GM10266 (cell line): ENCODE results near the gene PMF1.
A peak's percentile ranks its signal among the peaks of the same experiment; 100 is the strongest.

Source experiments
- DNase-seq: peaks from one replicate; pipeline ENCODE4 v3.0.0; 2012; ENCODE audit errors: extremely low spot score
- TF ChIP-seq, protein P1 (sequence below): IDR thresholded peaks from 2 replicates; pipeline ENCODE4 v1.5.1; 2012; ENCODE audit warnings: mild to moderate bottlenecking, low read depth; ENCODE audit not compliant: control insufficient read depth, insufficient read depth; ENCODE audit errors: missing control alignments

PMF1 gene

DNA sequence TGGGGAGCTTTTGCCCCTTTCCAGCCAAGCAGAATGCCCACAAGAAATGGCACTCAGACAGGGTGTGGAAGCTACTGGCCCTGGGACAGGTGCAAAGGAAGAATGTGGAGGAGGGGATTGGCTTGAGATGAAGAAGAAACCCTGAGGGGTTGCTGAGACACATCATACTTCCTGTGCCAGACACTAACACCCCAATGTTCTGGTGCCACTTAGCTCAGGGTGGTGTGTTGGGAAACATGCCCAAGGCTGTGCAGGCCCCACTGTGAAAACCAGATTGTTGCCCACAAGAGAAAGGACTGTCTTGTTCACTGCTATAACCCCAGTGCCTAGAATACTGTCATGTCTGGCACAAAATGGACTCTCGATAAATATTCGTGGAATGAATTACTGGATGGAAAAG is 44.9 kb downstream of the PMF1 start:
- no peak for DNase-seq
- TF ChIP-seq, protein P1, sequence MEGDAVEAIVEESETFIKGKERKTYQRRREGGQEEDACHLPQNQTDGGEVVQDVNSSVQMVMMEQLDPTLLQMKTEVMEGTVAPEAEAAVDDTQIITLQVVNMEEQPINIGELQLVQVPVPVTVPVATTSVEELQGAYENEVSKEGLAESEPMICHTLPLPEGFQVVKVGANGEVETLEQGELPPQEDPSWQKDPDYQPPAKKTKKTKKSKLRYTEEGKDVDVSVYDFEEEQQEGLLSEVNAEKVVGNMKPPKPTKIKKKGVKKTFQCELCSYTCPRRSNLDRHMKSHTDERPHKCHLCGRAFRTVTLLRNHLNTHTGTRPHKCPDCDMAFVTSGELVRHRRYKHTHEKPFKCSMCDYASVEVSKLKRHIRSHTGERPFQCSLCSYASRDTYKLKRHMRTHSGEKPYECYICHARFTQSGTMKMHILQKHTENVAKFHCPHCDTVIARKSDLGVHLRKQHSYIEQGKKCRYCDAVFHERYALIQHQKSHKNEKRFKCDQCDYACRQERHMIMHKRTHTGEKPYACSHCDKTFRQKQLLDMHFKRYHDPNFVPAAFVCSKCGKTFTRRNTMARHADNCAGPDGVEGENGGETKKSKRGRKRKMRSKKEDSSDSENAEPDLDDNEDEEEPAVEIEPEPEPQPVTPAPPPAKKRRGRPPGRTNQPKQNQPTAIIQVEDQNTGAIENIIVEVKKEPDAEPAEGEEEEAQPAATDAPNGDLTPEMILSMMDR = no peak

DNA sequence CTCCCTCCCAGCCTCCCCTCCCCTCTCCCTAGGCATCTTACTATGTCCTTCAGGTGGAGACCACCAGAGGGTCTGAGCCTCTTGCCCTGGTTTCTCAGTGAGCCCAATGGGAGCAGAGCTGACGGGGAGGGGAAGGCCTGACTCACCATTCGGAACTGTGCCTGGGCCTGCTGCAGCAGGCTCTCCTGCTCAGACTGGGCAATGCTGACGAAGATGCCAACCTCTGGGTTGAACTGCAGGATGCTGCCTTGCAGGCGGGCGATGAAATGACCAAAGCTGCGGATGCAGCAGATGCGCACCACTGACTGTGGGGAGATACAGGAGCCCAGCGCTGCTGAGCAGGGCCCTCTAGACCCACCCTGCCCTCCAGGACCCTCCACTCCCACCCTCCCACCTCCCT is 46.1 kb downstream of the PMF1 start:
- TF ChIP-seq, protein P1 = no peak
- DNase-seq = no peak

DNA sequence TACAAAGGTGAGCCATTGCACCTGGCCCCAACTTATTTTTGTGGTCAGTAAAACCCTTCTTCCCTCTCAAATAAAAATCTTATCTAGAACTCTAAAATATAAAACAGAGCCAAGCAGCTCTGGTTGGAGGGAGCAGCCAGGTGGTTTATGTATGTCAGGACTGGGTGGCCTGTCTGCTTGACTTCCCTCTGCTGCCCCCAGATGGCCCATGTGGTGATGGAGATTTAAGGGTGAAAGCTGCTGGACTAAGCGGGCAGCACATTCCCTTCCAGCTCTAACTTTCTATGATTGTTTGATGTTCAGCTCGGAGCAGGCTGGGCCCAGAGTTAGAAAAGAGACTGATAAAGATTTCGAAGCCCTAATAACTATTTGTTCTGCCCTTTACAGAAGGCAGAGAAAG is 47.0 kb downstream of the PMF1 start:
- TF ChIP-seq, protein P1 = peak; percentile 20
- no peak for DNase-seq

DNA sequence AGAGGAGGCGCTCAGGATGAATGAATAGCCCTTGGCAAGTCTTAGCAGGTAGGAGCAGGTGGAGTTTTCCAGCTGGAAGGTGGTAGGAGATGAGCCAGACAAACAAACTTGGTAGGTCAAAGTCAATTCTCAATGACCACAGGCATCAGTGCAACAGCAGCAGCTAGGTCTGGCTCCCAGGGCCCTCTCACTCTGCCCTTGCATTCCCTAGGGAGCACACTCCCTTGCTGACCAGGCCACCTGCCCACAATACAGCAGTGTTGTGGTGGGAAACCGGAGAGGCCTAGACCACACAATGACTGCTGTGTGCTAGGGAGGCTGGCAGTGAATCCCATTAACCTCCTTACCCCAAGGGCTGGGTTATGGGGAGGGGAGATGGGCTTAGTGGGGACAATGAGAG is 48.1 kb downstream of the PMF1 start:
- TF ChIP-seq, protein P1 = no peak

DNA sequence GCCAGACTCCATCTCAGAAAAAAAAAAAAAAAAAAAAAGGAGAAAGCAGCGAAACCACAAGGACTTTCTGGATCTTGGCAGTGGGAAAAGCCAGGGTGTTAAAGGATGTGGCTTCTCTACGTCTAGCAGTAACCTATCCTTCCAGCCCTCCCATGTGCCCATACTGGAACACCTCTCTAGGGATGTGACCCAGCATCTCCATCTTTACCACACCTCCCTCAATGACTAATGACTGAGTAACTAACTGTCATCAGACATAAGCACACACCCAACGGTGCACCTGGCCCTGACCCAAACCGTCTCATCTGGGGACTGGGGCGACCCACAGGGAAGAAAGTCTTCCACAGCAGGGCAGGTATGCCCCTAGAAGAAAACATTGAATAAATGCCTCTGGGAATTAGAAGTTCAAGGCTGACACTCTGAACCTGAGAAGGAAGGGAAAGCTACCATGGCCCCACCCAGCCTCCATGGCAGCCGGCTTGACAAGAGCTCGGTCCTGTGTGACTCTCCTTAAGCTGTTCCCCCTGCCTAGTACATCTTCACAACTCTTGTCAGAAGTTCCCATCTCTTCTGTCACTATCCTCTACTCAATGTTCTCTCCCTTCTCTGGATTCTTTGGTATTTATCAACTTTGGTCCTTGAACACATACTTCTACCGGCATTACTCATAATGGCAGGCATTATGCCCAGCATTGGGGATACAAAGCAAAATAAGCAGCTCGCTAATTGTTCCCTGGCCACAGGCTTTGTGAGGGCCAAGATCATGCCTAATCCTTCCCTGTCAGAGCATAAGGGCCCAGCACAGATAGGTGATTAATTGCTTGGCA is 49.9 kb downstream of the PMF1 start:
- TF ChIP-seq, protein P1 = no peak
- no peak for DNase-seq

More for the DNA sequence above, 48.1 kb downstream of the PMF1 start:
- DNase-seq = no peak

DNA sequence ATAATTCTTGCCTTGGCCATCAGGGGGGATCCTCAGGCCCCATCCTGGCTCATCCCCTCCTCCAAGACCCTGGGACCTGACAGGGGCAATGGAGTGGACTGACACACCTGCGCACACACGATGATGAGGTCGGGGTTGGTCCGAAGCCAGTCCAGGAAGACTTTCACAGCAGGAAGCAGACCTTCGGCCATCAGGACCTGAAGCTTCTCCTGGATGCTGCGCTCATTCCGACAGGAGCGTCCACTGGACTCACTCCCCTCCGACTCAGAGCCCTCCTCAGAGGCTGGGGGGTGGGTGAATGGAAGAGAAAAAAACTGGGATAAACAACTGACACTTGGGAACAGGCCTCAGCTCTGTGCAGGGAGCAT is 50.5 kb downstream of the PMF1 start:
- DNase-seq = no peak
- TF ChIP-seq, protein P1 = no peak

- TF ChIP-seq, protein P1 = no peak
- DNase-seq = no peak
Observed at GRCh38 chr1:156266051-156266450, 53.2 kb downstream of the PMF1 start.
